Endothelial cell of umbilical vein (primary cell): ENCODE results near the gene SERGEF. TPM values are rescaled to one million over a fixed set of nuclear protein-coding genes. Genes with fewer than 3 reads are reported as not detected.

Experiments used
- BruUV-seq: library from RNA; stranded (reverse); fragments of 400-500 nt; replicated peaks from 2 replicates; lab custom pipeline; 2021; lab: Mats Ljungman, UMichigan
- CTCF ChIA-PET: fragments of 300-600, 350-600 bp; sonication (Branson Sonifier 250); formaldehyde crosslinking; loops from one replicate; lab custom pipeline; 2021; ENCODE audit warnings: antibody characterized with exemption, inconsistent platforms; lab: Charles Lee
- POLR2A ChIA-PET: fragments of 300-600, 350-600 bp; sonication (Branson Sonifier 250); formaldehyde crosslinking; loops from one replicate; lab custom pipeline; 2021; ENCODE audit warnings: antibody characterized with exemption, inconsistent platforms; lab: Charles Lee
- DNase-seq: peaks from one replicate; pipeline ENCODE4 v3.0.0-alpha.2; 2011; ENCODE audit warnings: low read depth, low spot score
- FAIRE-seq: peaks from 2 replicates; lab custom pipeline; 2011; peaks lifted over from hg19 to GRCh38; lab: Jason Lieb, UNC
- H2AFZ ChIP-seq: 2 replicates; pipeline ENCODE4 v1.6.0; 2012; ENCODE audit warnings: low read depth, low read length, control low read depth, inconsistent platforms
- H3K27ac ChIP-seq: 2 replicates; pipeline ENCODE4 v1.5.1; 2011; ENCODE audit warnings: low read depth, mild to moderate bottlenecking, control low read depth, low read length, moderate library complexity; ENCODE audit not compliant: insufficient read depth
- H3K27me3 ChIP-seq, 2 experiments: 2 replicates each; pipeline versions ENCODE4 v1.6.0 to v1.6.1; 2011; ENCODE audit warnings: low read length in 2 of 2, mixed read lengths in 1 of 2; ENCODE audit not compliant: control insufficient read depth in 2 of 2, insufficient read depth in 2 of 2
- H3K36me3 ChIP-seq, 2 experiments: 2 replicates in 1 of 2; 3 replicates in 1 of 2; pipeline ENCODE4 v1.5.1; 2011; ENCODE audit warnings: low read length in 2 of 2, mild to moderate bottlenecking in 1 of 2, moderate library complexity in 1 of 2; ENCODE audit not compliant: control insufficient read depth in 2 of 2, insufficient read depth in 2 of 2; ENCODE audit errors: extremely low read depth in 1 of 2
- H3K4me1 ChIP-seq: 3 replicates; pipeline ENCODE4 v1.5.1; 2011; ENCODE audit warnings: mild to moderate bottlenecking, low read length; ENCODE audit not compliant: control insufficient read depth, insufficient read depth; ENCODE audit errors: extremely low read depth
- H3K4me2 ChIP-seq: 2 replicates; pipeline ENCODE4 v1.6.1; 2011; ENCODE audit warnings: low read length, control low read depth, mixed read lengths; ENCODE audit not compliant: insufficient read depth
- H3K4me3 ChIP-seq, 3 experiments: fragments of 200-600 bp in 1 of 3; sonication (generic), shearing (Covaris generic) in 1 of 3; replicated peaks in 1 of 3; 2 replicates each; pipeline ENCODE4 v1.5.1; 2011 to 2016; ENCODE audit warnings: control low read depth in 3 of 3, low read length in 3 of 3, mild to moderate bottlenecking in 2 of 3, inconsistent platforms in 1 of 3, low read depth in 1 of 3, moderate library complexity in 1 of 3; ENCODE audit not compliant: insufficient read depth in 1 of 3
- H3K79me2 ChIP-seq: 2 replicates; pipeline ENCODE4 v1.6.0; 2012; ENCODE audit warnings: low read length, inconsistent platforms; ENCODE audit not compliant: control insufficient read depth, insufficient read depth
- H3K9ac ChIP-seq: replicated peaks from 2 replicates; pipeline ENCODE3; 2011; ENCODE audit warnings: low read length, control low read depth; ENCODE audit not compliant: insufficient read depth; ENCODE audit errors: extremely low read depth
- H3K9me1 ChIP-seq: replicated peaks from 3 replicates; pipeline ENCODE4 v1.6.0; 2011; ENCODE audit warnings: mild to moderate bottlenecking, low read length; ENCODE audit not compliant: control insufficient read depth, insufficient read depth; ENCODE audit errors: extremely low read depth
- H3K9me3 ChIP-seq: replicated peaks from 2 replicates; pipeline ENCODE4 v1.5.1; 2012; ENCODE audit warnings: low read length, inconsistent platforms; ENCODE audit not compliant: control insufficient read depth, insufficient read depth
- H4K20me1 ChIP-seq: replicated peaks from 2 replicates; pipeline ENCODE3; 2011; ENCODE audit warnings: mild to moderate bottlenecking, low read length; ENCODE audit not compliant: control insufficient read depth, insufficient read depth; ENCODE audit errors: extremely low read depth
- CTCF ChIP-seq, 2 donors: IDR thresholded peaks; 1 replicate in 1 of 2; 2 replicates in 1 of 2; pipeline ENCODE4 v1.5.1; 2011; ENCODE audit warnings: low read length in 2 of 2, mild to moderate bottlenecking in 2 of 2, moderate library complexity in 2 of 2, control low read depth in 1 of 2, inconsistent platforms in 1 of 2, low read depth in 1 of 2; ENCODE audit not compliant: insufficient read depth in 1 of 2; ENCODE audit errors: extremely low read depth in 1 of 2
- EZH2 ChIP-seq: IDR thresholded peaks from 2 replicates; pipeline ENCODE4 v1.6.1; 2012; ENCODE audit warnings: borderline replicate concordance, low read depth, mild to moderate bottlenecking, moderate library complexity, low read length, inconsistent platforms; ENCODE audit not compliant: severe bottlenecking
- FOS ChIP-seq: IDR thresholded peaks from 2 replicates; pipeline ENCODE4 v1.6.1; 2011; ENCODE audit warnings: mild to moderate bottlenecking, low read length, moderate library complexity, borderline replicate concordance; ENCODE audit not compliant: insufficient read depth
- GATA2 ChIP-seq: IDR thresholded peaks from 2 replicates; pipeline ENCODE4 v1.7.0; 2011; ENCODE audit warnings: low read depth, mild to moderate bottlenecking, moderate library complexity, mixed read lengths, low read length; ENCODE audit not compliant: insufficient read length, insufficient read depth
- JUN ChIP-seq: IDR thresholded peaks from 2 replicates; pipeline ENCODE4 v1.6.1; 2011; ENCODE audit warnings: borderline replicate concordance, low read depth; ENCODE audit not compliant: insufficient read length, insufficient read depth
- MAX ChIP-seq: IDR thresholded peaks from 2 replicates; pipeline ENCODE4 v1.6.1; 2011; ENCODE audit not compliant: insufficient read depth, insufficient read length
- MYC ChIP-seq: IDR thresholded peaks from one replicate; pipeline ENCODE4 v1.6.1; 2011; ENCODE audit warnings: mild to moderate bottlenecking, low read depth, low read length
- POLR2A ChIP-seq: IDR thresholded peaks from 2 replicates; pipeline ENCODE4 v1.6.1; 2012; ENCODE audit warnings: low read depth, mild to moderate bottlenecking, control low read depth, low read length
- POLR2AphosphoS5 ChIP-seq: IDR thresholded peaks from 2 replicates; pipeline ENCODE4 v1.6.1; 2012; ENCODE audit warnings: low read depth, mild to moderate bottlenecking, control low read depth, low read length, moderate library complexity; ENCODE audit not compliant: insufficient read depth
- dilution Hi-C: fragments of 300-500 bp; cut with MboI; formaldehyde crosslinking; loops from one replicate; pipeline ENCODE4 v1.15.0; 2019; ENCODE audit warnings: low sequenced_read_pairs; ENCODE audit not compliant: extremely low pct_ligation_motif_present
- intact Hi-C: fragments of 100-400 bp; cut with micrococcal nuclease; formaldehyde crosslinking; loops from one replicate; pipeline ENCODE4 v1.10.0; 2022
- polyA plus RNA-seq, 4 experiments: library from polyadenylated mRNA; depleted of rRNA in 3 of 4; stranded (reverse) in 3 of 4; unstranded in 1 of 4; fragments of >200 nt; gene quantifications; 2 replicates each; pipeline versions ENCODE4 v1.2.1 to v1.2.3, GENCODE V29; 2011 to 2012; ENCODE audit warnings: missing spikeins in 1 of 4
- total RNA-seq: library from RNA; stranded (reverse); gene quantifications from 2 replicates; pipeline ENCODE4 v1.2.3, GENCODE V29; 2021

SERGEF gene
- total and polyA plus RNA-seq, 2 donors (not counting 3 experiments of a cell fraction or from before 2014, with no cell fraction given) = 8.7 to 16.7 TPM

- no peak for DNase-seq
- Histone ChIP-seq H3K4me3 (no peak overlapping the region), H3K9me1 (no peaks in the 10 kb centered on the region), H3K79me2 (no peaks in the 10 kb centered on the region), H2AFZ (no peak overlapping the region), H3K27ac (no peak overlapping the region), H4K20me1 (no peaks in the 10 kb centered on the region), H3K9ac (no peak overlapping the region), H3K27me3 (no peaks in the 10 kb centered on the region), H3K9me3 (no peaks in the 10 kb centered on the region), H3K4me2 (no peak overlapping the region), H3K36me3 (no peaks in the 10 kb centered on the region), H3K4me1 (no peaks in the 10 kb centered on the region)
- intact Hi-C loops = no loop called here
- FAIRE-seq = no peak
- TF ChIP-seq POLR2A (no peak), MYC (no peak), GATA2 (no peak), POLR2AphosphoS5 (no peak), FOS (no peak), CTCF (IDR thresholded peaks at IDR 0.05; ENCODE audit: extremely low read depth in 1 of 2, insufficient read depth in 1 of 2, low read depth in 1 of 2, low read length in 2 of 2) (no peak), EZH2 (no peak), MAX (no peak), JUN (no peak)
- BruUV-seq = no TSS peak
- POLR2A ChIA-PET = no interaction called here
- dilution Hi-C loops = no loop called here
- CTCF ChIA-PET = interaction anchor here (0.5 to 6.5 kb wide), 8 partner anchors 9 to 316 kb away, joined by 3 to 56 read pairs (median 6); no protein-coding TSS in a partner anchor
Observed at GRCh38 chr11:17987826-17988225, 25.0 kb downstream of the SERGEF start.
